ENCODE measurements around the gene GP1BA.
"Not testable (repeated sequence)": the region's sequence is repeated elsewhere in the genome, so short reads cannot be mapped to it uniquely, and the experiment has no call there.

The GP1BA gene

GRCh38 chr17:4901648-4902344 lies 30.3 kb upstream of the GP1BA start:
- DNase-seq = peak; percentile 42

- DNase-seq = no peak
Measured at GRCh38 chr17:4902540-4902939, 29.5 kb upstream of the GP1BA start.

- DNase-seq = peak; percentile 91
Measured at GRCh38 chr17:4903051-4903818, 28.8 kb upstream of the GP1BA start, which contains the start of gene CHRNE. CHRNE (minus strand) TSS chr17:4903098; CDS start chr17:4903063, 35 bp downstream.

GRCh38 chr17:4906642-4907041 lies 25.4 kb upstream of the GP1BA start:
- not testable (repeated sequence) for DNase-seq

GRCh38 chr17:4908301-4908700 lies 23.8 kb upstream of the GP1BA start:
- no peak for DNase-seq

GRCh38 chr17:4908711-4909496 lies 23.2 kb upstream of the GP1BA start:
- peak; percentile 93 for DNase-seq

GRCh38 chr17:4913994-4914393 lies 18.1 kb upstream of the GP1BA start:
- no peak for DNase-seq

- DNase-seq = not testable (repeated sequence)
Measured at GRCh38 chr17:4914551-4914950, 17.5 kb upstream of the GP1BA start.

- DNase-seq = no peak
Measured at GRCh38 chr17:4919511-4920047, 12.5 kb upstream of the GP1BA start.

- DNase-seq = no peak
Measured at GRCh38 chr17:4920351-4921048, 11.6 kb upstream of the GP1BA start.

- no peak for DNase-seq
Measured at GRCh38 chr17:4921320-4921719, 10.8 kb upstream of the GP1BA start.

- DNase-seq = not testable (repeated sequence)
Measured at GRCh38 chr17:4926577-4927335, 5.3 kb upstream of the GP1BA start.

- no peak for DNase-seq
Measured at GRCh38 chr17:4928881-4929280, 3.2 kb upstream of the GP1BA start.

GRCh38 chr17:4932756-4933155 lies 679 bp downstream of the GP1BA start:
- no peak for DNase-seq

- no peak for DNase-seq
Measured at GRCh38 chr17:4933646-4934045, 1.6 kb downstream of the GP1BA start.

- peak; percentile 75 for DNase-seq
Measured at GRCh38 chr17:4934173-4934979, 2.3 kb downstream of the GP1BA start.

GRCh38 chr17:4935650-4936049 lies 3.6 kb downstream of the GP1BA start:
- DNase-seq = no peak

- DNase-seq = no peak
Measured at GRCh38 chr17:4936436-4936835, 4.4 kb downstream of the GP1BA start.

- no peak for DNase-seq
Measured at GRCh38 chr17:4937553-4937952, 5.5 kb downstream of the GP1BA start.

GRCh38 chr17:4938069-4938491 lies 6.0 kb downstream of the GP1BA start:
- no peak for DNase-seq
